ENCODE measurements around the gene PGBD2. TPM values are rescaled to one million over a fixed set of nuclear protein-coding genes. Genes with fewer than 3 reads are reported as not detected.

Gene PGBD2
- total RNA-seq, 1 donor from 2014 or later = 2.8 TPM

Other genes starting within 250 kb of the PGBD2 start
- gene OR14I1, start 203.5 kb upstream of the PGBD2 start, total RNA-seq = not detected
- gene LYPD8, start 150.5 kb upstream of the PGBD2 start, total RNA-seq = not detected
- 19.8 TPM for gene SH3BP5L, start 80.3 kb upstream of the PGBD2 start, total RNA-seq
- 41.7 TPM for gene ZNF672, start 68.0 kb upstream of the PGBD2 start, total RNA-seq
- gene ZNF692, start 47.1 kb upstream of the PGBD2 start, total RNA-seq = 20.4 TPM

Measured in Right ventricle myocardium superior (tissue), 1 donor.